ENCODE results near the gene PTPRQ.

Gene PTPRQ

GRCh38 chr12:80716696-80717469, 272.8 kb downstream of the PTPRQ start, which contains the start of gene MYF5:
TSS of gene MYF5 (plus strand) at chr12:80716912. CDS start at chr12:80717064, 152 bp downstream.
- TF ChIP-seq, protein P1, sequence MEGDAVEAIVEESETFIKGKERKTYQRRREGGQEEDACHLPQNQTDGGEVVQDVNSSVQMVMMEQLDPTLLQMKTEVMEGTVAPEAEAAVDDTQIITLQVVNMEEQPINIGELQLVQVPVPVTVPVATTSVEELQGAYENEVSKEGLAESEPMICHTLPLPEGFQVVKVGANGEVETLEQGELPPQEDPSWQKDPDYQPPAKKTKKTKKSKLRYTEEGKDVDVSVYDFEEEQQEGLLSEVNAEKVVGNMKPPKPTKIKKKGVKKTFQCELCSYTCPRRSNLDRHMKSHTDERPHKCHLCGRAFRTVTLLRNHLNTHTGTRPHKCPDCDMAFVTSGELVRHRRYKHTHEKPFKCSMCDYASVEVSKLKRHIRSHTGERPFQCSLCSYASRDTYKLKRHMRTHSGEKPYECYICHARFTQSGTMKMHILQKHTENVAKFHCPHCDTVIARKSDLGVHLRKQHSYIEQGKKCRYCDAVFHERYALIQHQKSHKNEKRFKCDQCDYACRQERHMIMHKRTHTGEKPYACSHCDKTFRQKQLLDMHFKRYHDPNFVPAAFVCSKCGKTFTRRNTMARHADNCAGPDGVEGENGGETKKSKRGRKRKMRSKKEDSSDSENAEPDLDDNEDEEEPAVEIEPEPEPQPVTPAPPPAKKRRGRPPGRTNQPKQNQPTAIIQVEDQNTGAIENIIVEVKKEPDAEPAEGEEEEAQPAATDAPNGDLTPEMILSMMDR (IDR thresholded peaks at IDR 0.05; ENCODE audit: unreplicated experiment in 3 of 3), result no peak
- peaks cover 44% of the 10 kb centered on the region for H3K4me1 Mint-ChIP-seq

GRCh38 chr12:80717856-80718255, 273.8 kb downstream of the PTPRQ start:
- Mint-ChIP-seq H3K36me3 (ENCODE audit: low read depth) (no peaks in the 10 kb centered on the region), H3K9me3 (no peaks in the 10 kb centered on the region), H3K4me1 (peaks cover 39% of the 10 kb centered on the region), H3K27me3 (ENCODE audit: low read depth) (peaks cover 29% of the 10 kb centered on the region), H3K27ac (peak overlapping the region; percentile 33 to 60 (median 39)), H3K4me3 (peak overlapping the region in 2 of 3 experiments; percentile 24 to 81)
- TF ChIP-seq, protein P1 (IDR thresholded peaks at IDR 0.05; ENCODE audit: unreplicated experiment in 3 of 3), result no peak

More at GRCh38 chr12:80716696-80717469, 272.8 kb downstream of the PTPRQ start, which contains the start of gene MYF5:
- H3K9me3 Mint-ChIP-seq, result no peaks in the 10 kb centered on the region
- H3K4me3 Mint-ChIP-seq, result peak within 1 kb of the TSS in 2 of 3 experiments; percentile 55 to 82
- H3K27ac Mint-ChIP-seq, result peak within 1 kb of the TSS; percentile 68 to 89 (median 80)
- no peaks in the 10 kb centered on the region for H3K36me3 Mint-ChIP-seq (ENCODE audit: low read depth)
- peaks cover 35% of the 10 kb centered on the region for H3K27me3 Mint-ChIP-seq (ENCODE audit: low read depth)

DNA sequence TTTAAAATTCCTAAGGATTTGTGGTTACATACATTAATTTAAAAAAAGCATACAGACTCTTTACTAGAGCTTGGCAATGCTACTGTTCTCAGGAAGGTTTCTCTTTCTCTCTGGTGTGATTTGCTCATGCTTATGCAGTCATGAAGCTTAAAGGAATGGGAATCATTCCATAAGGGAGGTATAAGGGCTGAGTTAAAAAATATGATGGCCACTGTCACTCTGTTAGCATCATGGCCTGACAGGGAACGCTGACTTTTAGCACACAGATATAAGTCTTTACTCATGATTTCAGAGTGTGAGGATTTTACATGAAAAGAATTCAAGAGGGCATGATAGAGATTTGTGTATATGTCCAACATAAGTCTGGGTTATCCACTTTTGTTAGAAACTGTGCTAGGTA, 276.5 kb downstream of the PTPRQ start:
- H3K9me3 Mint-ChIP-seq, result no peaks in the 10 kb centered on the region
- no peaks in the 10 kb centered on the region for H3K36me3 Mint-ChIP-seq (ENCODE audit: low read depth)
- peaks cover 17% of the 10 kb centered on the region for H3K4me1 Mint-ChIP-seq
- H3K4me3 Mint-ChIP-seq, result peak overlapping the region in 1 of 3 experiments; percentile 43
- TF ChIP-seq, protein P1 (IDR thresholded peaks at IDR 0.05; ENCODE audit: unreplicated experiment in 3 of 3), result no peak
- H3K27me3 Mint-ChIP-seq (ENCODE audit: low read depth), result peaks cover 12% of the 10 kb centered on the region
- H3K27ac Mint-ChIP-seq, result peak overlapping the region in 1 of 3 experiments; percentile 13

DNA sequence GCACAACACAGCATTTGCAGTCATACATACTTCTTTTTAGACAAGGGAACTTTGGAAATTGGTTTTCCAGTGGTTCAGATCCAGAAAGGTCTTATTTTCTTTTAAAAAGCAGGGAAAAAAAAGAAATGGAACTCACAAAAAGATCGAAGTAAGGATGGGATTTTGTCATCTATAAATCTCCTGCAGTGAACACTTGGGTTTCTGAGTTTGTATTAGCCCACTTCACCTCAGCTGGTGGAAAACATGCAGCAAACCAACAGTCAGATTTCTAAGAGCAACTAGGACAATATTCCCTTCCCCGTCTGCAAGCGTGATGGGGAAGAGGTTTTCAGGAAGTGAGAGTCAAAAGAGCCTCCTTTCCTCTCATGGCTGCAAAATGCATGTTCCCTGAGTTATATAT, 277.3 kb downstream of the PTPRQ start:
- H3K36me3 Mint-ChIP-seq (ENCODE audit: low read depth), result no peaks in the 10 kb centered on the region

More for the DNA sequence above, 277.3 kb downstream of the PTPRQ start:
- Mint-ChIP-seq H3K9me3 (no peaks in the 10 kb centered on the region), H3K27ac (no peak overlapping the region), H3K27me3 (ENCODE audit: low read depth) (peaks cover 5% of the 10 kb centered on the region), H3K4me3 (no peak overlapping the region), H3K4me1 (peaks cover 9% of the 10 kb centered on the region)
- TF ChIP-seq, protein P1 (IDR thresholded peaks at IDR 0.05; ENCODE audit: unreplicated experiment in 3 of 3), result no peak
